GM13976 (cell line): ENCODE data around the gene PLPP3.

Experiments used
- DNase-seq: peaks from one replicate; pipeline ENCODE4 v3.0.0; 2012; ENCODE audit warnings: low spot score
- in situ Hi-C: fragments of 300-500 bp; cut with MboI; formaldehyde crosslinking; loops from one replicate; pipeline ENCODE4 v1.12.0; 2022; ENCODE audit warnings: low sequenced_read_pairs, mixed read lengths, inconsistent platforms; ENCODE audit not compliant: unreplicated experiment
- TF ChIP-seq, protein P1 (sequence below): IDR thresholded peaks from 2 replicates; pipeline ENCODE4 v1.5.1; 2012; ENCODE audit warnings: borderline replicate concordance, mild to moderate bottlenecking; ENCODE audit not compliant: insufficient read depth; ENCODE audit errors: extremely low read depth, missing control alignments, control extremely low read depth

The PLPP3 gene

DNA sequence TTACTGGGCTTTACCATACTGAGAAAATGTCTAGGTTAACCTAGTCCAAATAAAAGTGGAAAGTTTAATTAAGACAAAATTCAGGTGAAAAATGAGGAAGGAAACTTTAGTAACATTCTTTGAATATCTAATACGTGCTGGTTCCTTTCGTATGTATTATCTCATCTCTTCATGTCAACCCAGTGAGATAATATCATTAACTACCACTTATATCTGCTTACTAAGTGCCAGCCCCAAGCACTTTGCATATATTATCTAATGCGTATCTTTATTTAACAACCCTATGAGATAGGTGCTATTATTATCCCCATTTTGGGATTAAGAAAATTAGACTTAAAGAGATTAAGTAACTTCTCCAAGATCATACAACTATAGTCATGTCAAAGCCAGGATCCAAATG, 12.5 kb upstream of the PLPP3 start:
- TF ChIP-seq, protein P1, sequence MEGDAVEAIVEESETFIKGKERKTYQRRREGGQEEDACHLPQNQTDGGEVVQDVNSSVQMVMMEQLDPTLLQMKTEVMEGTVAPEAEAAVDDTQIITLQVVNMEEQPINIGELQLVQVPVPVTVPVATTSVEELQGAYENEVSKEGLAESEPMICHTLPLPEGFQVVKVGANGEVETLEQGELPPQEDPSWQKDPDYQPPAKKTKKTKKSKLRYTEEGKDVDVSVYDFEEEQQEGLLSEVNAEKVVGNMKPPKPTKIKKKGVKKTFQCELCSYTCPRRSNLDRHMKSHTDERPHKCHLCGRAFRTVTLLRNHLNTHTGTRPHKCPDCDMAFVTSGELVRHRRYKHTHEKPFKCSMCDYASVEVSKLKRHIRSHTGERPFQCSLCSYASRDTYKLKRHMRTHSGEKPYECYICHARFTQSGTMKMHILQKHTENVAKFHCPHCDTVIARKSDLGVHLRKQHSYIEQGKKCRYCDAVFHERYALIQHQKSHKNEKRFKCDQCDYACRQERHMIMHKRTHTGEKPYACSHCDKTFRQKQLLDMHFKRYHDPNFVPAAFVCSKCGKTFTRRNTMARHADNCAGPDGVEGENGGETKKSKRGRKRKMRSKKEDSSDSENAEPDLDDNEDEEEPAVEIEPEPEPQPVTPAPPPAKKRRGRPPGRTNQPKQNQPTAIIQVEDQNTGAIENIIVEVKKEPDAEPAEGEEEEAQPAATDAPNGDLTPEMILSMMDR = no peak
- in situ Hi-C loops = loop anchor here (25.0 kb wide), 3 partner anchors 1105 to 1305 kb away; no protein-coding TSS in a partner anchor
- DNase-seq = no peak

DNA sequence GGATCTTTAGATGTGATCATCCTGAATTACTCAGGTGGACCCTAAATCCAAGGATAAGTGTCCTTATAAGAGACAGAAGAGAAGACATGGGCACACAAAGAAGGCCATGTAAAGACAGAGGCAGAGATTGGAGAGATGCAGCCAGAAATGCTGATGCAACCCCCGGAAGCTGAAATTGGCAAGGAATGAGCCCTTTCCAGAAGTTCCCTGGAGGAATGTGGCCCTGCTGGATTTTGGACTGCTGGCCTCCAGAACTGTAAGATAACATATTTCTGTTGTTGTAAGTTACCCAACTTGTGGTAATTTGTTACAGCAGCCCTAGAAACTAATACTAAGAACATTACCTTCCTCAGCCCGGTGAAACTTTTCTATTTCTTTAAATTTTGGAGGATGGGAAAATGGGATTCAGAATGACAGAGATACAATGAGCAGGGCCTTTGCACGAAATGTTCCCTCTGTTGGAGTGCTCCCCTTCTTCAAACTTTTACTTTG, 11.2 kb upstream of the PLPP3 start:
- in situ Hi-C loops = loop anchor here (25.0 kb wide), 3 partner anchors 1103 to 1303 kb away; no protein-coding TSS in a partner anchor
- DNase-seq = no peak
- TF ChIP-seq, protein P1 = no peak

DNA sequence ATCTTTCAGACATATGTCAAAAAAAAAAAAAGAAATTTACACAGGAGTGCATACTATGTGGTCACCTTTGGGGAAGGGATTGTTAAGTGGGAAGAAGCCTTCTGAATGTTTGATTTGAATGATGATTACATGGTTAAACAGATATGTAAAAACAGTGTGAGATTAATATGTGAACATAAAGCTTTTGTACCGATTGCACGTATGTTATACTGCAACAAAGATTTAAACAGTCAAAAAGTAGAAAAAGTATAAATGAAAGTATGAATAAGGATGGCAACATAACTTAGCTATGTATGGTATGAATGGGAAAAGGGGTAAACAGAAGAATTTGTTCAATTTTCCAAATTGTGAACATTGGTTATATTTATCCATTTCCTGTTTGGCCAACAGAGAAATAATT, 10.0 kb upstream of the PLPP3 start:
- in situ Hi-C loops = loop anchor here (10.0 to 25.0 kb wide), 4 partner anchors 175 to 1302 kb away; no protein-coding TSS in a partner anchor
- TF ChIP-seq, protein P1 = no peak
- DNase-seq = no peak

DNA sequence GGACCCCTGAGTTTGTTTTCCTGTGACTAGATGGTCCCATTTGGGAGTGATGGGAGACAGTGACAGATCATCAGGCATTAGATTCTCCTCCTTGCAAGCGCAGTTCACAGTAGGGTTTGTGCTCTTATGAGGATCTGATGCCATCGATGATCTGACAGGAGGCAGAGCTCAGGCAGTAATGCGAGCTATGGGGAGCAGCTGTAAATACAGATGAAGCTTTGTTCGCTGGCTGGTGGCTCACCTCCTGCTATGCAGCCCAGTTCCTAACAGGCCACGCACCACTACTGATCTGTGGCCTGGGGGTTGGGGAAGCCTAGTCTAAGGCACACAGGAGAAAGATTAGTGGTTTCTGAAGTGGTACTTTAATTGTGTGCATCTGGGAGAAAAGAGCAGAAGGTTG, 7.1 kb upstream of the PLPP3 start:
- in situ Hi-C loops = loop anchor here (10.0 to 25.0 kb wide), 4 partner anchors 172 to 1299 kb away; no protein-coding TSS in a partner anchor
- TF ChIP-seq, protein P1 = no peak
- no peak for DNase-seq

DNA sequence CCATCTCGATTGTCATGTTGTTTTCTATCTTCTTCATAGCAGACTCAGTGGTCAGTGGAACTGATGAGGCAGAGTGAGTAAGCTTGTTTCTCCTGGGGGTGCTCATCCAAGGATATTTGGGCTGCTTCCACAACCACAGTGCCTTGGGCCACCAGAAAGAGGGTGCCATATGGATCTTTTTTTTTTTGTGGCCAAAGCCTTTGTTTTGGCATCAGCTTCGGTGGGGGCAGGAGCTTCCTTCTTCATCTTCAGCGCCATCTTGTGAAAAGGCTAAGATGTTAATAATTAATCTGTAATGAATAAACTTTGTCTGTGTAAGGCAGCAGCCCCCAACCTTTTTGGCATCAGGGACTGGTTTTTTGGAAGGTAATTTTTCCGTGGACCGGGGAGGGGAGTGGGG, 6.6 kb upstream of the PLPP3 start:
- DNase-seq = no peak
- in situ Hi-C loops = loop anchor here (10.0 to 25.0 kb wide), 4 partner anchors 171 to 1299 kb away; no protein-coding TSS in a partner anchor
- TF ChIP-seq, protein P1 = no peak

DNA sequence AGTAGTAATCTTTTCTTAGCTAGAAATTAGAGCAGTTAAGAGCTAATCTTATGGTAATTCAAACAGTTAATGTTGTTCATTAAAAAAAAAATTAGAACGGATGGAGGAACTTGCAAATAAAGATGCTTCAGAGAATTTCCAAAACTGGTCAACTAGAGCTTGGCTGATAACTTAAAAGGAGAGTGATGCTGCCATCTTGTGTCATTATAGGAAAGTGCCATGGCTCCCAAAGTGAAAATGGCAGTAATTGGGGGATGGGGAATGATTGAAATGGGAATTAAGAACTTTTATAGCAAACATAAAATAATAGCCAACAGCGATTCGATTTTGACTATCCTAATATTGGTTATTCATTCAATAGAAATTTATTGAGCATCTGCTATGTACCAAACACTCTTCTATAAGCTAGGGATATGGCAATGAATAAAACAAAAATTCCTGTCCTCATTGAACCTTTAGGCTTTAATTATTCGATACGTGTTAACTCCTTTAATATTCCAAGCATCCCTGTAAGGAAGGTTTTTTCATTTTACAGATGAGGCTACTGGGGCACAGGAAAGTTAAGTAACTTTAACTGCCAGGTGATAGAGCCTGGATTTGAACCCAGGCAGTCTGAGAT, 5.7 kb upstream of the PLPP3 start:
- peak; percentile 55 for DNase-seq
- TF ChIP-seq, protein P1 = peak; percentile 62
- in situ Hi-C loops = loop anchor here (10.0 to 25.0 kb wide), 4 partner anchors 170 to 1298 kb away; no protein-coding TSS in a partner anchor
